Measurements from ENCODE around the gene GPD1L.

Gene GPD1L

GRCh38 chr3:32098528-32098927 is 7.9 kb upstream of the GPD1L start:
- peaks cover 17% of the 10 kb centered on the region; the same call in 1 of the 2 replicates for H3K9me3 ChIP-seq (ENCODE audit: insufficient read depth, low read length)
- H3K4me3 ChIP-seq (ENCODE audit: insufficient read depth, low read length, poor library complexity, severe bottlenecking) = no peak overlapping the region
- no peaks in the 10 kb centered on the region for H3F3A ChIP-seq (ENCODE audit: insufficient read depth)
- no peak for TF ChIP-seq EZH2phosphoT487 (conservative IDR thresholded peaks at IDR 0.05; ENCODE audit: low read length)
- no peak for TF ChIP-seq CTCF (IDR thresholded peaks at IDR 0.05; ENCODE audit: insufficient read depth, low read length, poor library complexity, severe bottlenecking)
- H3K27me3 ChIP-seq (ENCODE audit: low read length) = no peaks in the 10 kb centered on the region
- H3K36me3 ChIP-seq (ENCODE audit: low read length) = no peaks in the 10 kb centered on the region
- no peaks in the 10 kb centered on the region for H4K20me1 ChIP-seq (ENCODE audit: low read depth, low read length)
- H3K9ac ChIP-seq (ENCODE audit: low read length) = no peak overlapping the region
- H3K9me2 ChIP-seq (replicated peaks; ENCODE audit: insufficient read depth, low read length) = no peaks in the 10 kb centered on the region
- H2AFZ ChIP-seq (ENCODE audit: low read depth, low read length, severe bottlenecking) = no peak overlapping the region
- no peak overlapping the region for H3K4me2 ChIP-seq (ENCODE audit: low read depth, low read length, poor library complexity, severe bottlenecking)
- no peaks in the 10 kb centered on the region for H3K79me2 ChIP-seq (ENCODE audit: insufficient read depth, low read length)
- H3K27ac ChIP-seq (ENCODE audit: low read depth, low read length) = no peak overlapping the region

GRCh38 chr3:32100465-32100864 is 6.0 kb upstream of the GPD1L start:
- Histone ChIP-seq H3K9me2 (replicated peaks; ENCODE audit: insufficient read depth, low read length) (no peaks in the 10 kb centered on the region), H3K27me3 (ENCODE audit: low read length) (no peaks in the 10 kb centered on the region), H3F3A (ENCODE audit: insufficient read depth) (no peaks in the 10 kb centered on the region), H3K4me3 (ENCODE audit: insufficient read depth, low read length, poor library complexity, severe bottlenecking) (no peak overlapping the region), H4K20me1 (ENCODE audit: low read depth, low read length) (no peaks in the 10 kb centered on the region), H3K9me3 (ENCODE audit: insufficient read depth, low read length) (peaks cover 17% of the 10 kb centered on the region; the same call in 1 of the 2 replicates), H3K4me2 (ENCODE audit: low read depth, low read length, poor library complexity, severe bottlenecking) (no peak overlapping the region), H2AFZ (ENCODE audit: low read depth, low read length, severe bottlenecking) (no peak overlapping the region), H3K27ac (ENCODE audit: low read depth, low read length) (no peak overlapping the region), H3K9ac (ENCODE audit: low read length) (no peak overlapping the region), H3K79me2 (ENCODE audit: insufficient read depth, low read length) (no peaks in the 10 kb centered on the region), H3K36me3 (ENCODE audit: low read length) (no peaks in the 10 kb centered on the region)
- TF ChIP-seq EZH2phosphoT487 (conservative IDR thresholded peaks at IDR 0.05; ENCODE audit: low read length) (no peak), CTCF (IDR thresholded peaks at IDR 0.05; ENCODE audit: insufficient read depth, low read length, poor library complexity, severe bottlenecking) (no peak)

- Histone ChIP-seq H3K36me3 (ENCODE audit: low read length) (no peaks in the 10 kb centered on the region), H3F3A (ENCODE audit: insufficient read depth) (no peaks in the 10 kb centered on the region), H3K27me3 (ENCODE audit: low read length) (no peaks in the 10 kb centered on the region), H3K9me2 (replicated peaks; ENCODE audit: insufficient read depth, low read length) (no peaks in the 10 kb centered on the region), H3K9ac (ENCODE audit: low read length) (no peak overlapping the region), H3K79me2 (ENCODE audit: insufficient read depth, low read length) (peaks cover 6% of the 10 kb centered on the region; the same call in 1 of the 2 replicates), H3K4me2 (ENCODE audit: low read depth, low read length, poor library complexity, severe bottlenecking) (no peak overlapping the region), H4K20me1 (ENCODE audit: low read depth, low read length) (no peaks in the 10 kb centered on the region), H2AFZ (ENCODE audit: low read depth, low read length, severe bottlenecking) (no peak overlapping the region), H3K27ac (ENCODE audit: low read depth, low read length) (no peak overlapping the region), H3K9me3 (ENCODE audit: insufficient read depth, low read length) (peaks cover 17% of the 10 kb centered on the region; the same call in 1 of the 2 replicates), H3K4me3 (ENCODE audit: insufficient read depth, low read length, poor library complexity, severe bottlenecking) (no peak overlapping the region)
- no peak for TF ChIP-seq EZH2phosphoT487 (conservative IDR thresholded peaks at IDR 0.05; ENCODE audit: low read length)
- TF ChIP-seq CTCF (IDR thresholded peaks at IDR 0.05; ENCODE audit: insufficient read depth, low read length, poor library complexity, severe bottlenecking) = no peak
Observed at GRCh38 chr3:32102289-32102688, 4.1 kb upstream of the GPD1L start.
